ENCODE measurements around the gene TMEM182.

TMEM182 gene

DNA sequence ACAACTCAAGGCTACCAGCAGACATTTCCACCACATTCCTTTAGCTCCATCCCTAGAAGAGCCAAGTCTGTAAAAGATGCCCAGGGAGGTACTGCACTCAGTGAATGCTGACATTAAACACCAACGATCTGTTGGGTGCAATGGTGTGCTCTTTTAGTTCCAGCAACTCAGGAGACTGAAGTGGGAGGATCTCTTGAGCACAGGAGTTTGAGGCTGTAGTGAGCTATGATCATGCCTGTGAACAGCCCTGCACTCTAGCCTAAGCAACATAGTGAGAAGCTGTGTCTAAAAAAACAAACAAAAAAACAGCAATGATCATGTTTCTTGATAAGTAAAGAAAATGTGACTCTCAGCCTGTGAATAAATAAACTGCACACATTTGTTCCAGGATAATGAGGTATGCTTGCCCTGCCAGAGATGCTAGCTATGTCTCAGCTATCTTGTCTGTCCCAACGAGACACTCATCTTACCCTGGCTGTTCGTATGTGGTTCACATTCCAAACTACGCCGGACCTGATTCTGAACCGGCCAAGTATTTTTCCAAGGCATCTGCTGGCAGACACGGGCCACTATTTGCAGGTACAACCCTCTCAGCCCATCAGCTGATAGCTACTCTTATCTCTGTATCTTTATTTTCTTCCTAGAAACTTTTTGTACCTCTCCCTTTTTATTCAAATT, 21.8 kb downstream of the TMEM182 start:
- H3K4me3 Mint-ChIP-seq: no peak overlapping the region
- H3K9me3 Mint-ChIP-seq: no peaks in the 10 kb centered on the region
- peaks cover 20% of the 10 kb centered on the region for H3K36me3 Mint-ChIP-seq
- H3K4me1 Mint-ChIP-seq: no peaks in the 10 kb centered on the region
- H3K27me3 Mint-ChIP-seq: no peaks in the 10 kb centered on the region
- no peak overlapping the region for H3K27ac Mint-ChIP-seq

DNA sequence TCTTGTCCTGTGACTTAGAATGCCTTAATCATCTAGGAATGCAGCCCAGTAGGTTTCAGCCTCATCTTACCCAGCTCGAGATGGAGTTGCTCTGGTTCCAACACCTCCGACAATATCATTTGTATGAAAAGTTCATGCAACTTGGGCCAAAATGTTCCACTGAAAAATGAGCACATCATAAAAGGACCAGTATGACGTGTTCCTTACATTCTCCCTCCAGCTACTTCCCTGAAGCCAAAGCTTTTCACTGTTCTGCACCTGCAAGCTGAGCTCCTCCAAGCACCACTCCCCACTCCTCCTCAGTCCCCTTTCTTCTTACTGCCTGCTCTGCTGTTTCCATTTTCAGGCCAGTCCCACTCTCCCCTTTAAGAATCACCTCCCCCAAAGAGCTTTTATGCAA, 23.1 kb downstream of the TMEM182 start:
- no peaks in the 10 kb centered on the region for H3K4me1 Mint-ChIP-seq
- H3K27me3 Mint-ChIP-seq: no peaks in the 10 kb centered on the region
- H3K4me3 Mint-ChIP-seq: no peak overlapping the region
- no peak overlapping the region for H3K27ac Mint-ChIP-seq
- H3K9me3 Mint-ChIP-seq: no peaks in the 10 kb centered on the region
- H3K36me3 Mint-ChIP-seq: peaks cover 22% of the 10 kb centered on the region

DNA sequence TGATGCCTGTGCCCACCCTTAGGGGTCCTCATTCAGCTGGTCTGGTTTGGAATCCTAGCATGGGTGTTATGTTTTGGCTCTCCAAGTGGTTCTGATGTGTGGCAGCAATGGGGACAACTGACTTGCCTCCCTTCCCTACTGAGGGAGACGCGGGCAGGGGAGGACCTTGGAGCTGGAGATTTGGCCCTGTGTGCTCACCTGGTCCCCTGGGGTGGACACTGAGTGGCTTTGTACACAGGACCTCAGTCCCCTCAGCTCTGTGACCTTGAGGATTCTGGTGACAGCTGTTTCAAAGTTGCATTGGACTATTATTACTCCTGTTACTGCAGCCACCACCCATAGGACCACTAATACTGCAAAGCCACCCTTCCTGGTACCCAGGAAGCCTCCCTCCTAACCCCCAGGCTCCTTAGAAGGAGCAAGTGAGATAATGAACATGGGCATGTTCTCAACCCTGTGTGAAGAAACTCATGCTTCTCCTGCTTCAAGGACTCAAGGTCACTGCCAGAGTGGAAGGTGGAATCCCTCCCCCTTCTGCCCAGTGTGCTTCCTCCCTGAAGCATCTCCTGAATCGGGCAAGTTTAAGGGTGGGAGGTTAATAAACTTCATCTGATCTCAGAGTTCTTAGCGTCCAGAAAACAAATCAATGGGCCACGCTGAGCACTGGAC, 26.5 kb downstream of the TMEM182 start:
- peaks cover 17% of the 10 kb centered on the region for H3K36me3 Mint-ChIP-seq
- H3K4me1 Mint-ChIP-seq: no peaks in the 10 kb centered on the region
- no peak overlapping the region for H3K4me3 Mint-ChIP-seq
- no peaks in the 10 kb centered on the region for H3K27me3 Mint-ChIP-seq
- H3K27ac Mint-ChIP-seq: no peak overlapping the region
- no peaks in the 10 kb centered on the region for H3K9me3 Mint-ChIP-seq

DNA sequence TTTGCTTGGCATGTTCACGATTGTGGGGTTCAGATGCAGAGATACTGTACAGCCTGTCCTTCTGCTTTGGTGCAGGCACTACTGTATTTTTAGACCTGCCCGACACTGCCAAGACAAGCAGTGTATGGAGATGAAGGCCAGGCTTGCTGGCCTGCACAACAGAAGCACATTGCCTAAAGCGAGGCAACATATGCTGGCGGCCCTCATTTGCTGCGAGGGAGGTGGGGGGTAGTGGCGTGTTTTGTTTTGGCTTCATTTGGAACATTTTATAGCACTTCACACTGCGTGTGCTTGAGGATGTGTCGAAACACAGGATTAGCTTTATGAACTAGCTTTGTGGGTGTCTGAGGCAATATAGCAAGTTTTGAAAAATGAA, 27.0 kb downstream of the TMEM182 start:
- H3K9me3 Mint-ChIP-seq: no peaks in the 10 kb centered on the region
- no peak overlapping the region for H3K4me3 Mint-ChIP-seq
- no peak overlapping the region for H3K27ac Mint-ChIP-seq
- H3K36me3 Mint-ChIP-seq: peaks cover 17% of the 10 kb centered on the region
- no peaks in the 10 kb centered on the region for H3K27me3 Mint-ChIP-seq
- no peaks in the 10 kb centered on the region for H3K4me1 Mint-ChIP-seq

DNA sequence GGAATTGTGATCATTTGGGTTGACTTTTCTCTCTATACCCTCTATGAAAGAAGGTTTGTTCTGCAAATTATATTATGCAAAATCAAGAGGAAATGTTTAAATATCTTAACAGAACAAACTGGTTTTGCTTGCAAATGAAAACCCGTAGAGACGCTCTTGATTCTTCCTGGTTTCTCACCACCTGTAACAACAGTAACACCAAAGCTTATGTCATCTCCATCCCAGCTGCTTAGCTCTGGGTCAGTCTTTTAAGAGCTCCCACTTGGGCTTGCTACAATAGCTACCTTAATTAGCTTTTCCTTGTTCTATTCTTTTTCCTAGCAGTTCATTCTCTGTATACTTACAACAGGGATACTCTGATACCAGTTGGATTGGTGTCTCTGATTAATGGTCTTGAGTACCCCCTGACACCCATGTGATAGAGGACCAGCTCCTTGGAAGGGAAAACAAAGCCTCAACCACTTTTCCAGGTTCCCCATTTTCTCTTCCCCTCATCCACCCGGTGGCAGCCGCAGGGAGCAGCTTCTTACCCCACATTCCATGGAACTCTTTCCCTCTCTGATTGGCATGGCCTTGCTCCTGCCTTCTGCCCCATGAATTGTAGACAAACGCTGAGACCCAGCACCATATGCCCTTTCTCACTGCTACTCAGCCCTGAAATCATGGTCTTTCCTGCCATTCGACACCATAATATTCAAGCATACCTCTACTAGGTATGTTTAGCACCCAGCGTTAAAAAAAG, 27.7 kb downstream of the TMEM182 start:
- no peaks in the 10 kb centered on the region for H3K4me1 Mint-ChIP-seq
- no peak overlapping the region for H3K4me3 Mint-ChIP-seq
- H3K36me3 Mint-ChIP-seq: peaks cover 15% of the 10 kb centered on the region
- H3K27ac Mint-ChIP-seq: no peak overlapping the region
- no peaks in the 10 kb centered on the region for H3K9me3 Mint-ChIP-seq
- no peaks in the 10 kb centered on the region for H3K27me3 Mint-ChIP-seq

DNA sequence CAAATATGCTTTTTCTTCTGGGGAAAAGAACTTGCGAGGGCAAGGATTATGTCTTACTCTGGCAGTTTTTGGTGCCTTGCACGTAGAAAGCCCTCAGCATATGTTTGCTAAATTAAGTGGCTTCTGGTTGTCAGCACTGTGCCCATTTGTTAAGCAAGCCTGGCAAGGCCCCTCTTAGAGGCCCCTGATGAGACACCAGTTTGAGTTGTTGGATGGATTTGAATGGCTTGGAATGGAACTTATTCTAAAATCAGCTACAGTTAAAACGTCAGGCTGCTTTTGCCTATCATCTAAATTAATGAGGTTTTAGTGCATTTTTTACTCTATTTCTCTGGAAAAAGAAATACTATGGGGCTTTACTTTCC, 28.2 kb downstream of the TMEM182 start:
- Mint-ChIP-seq H3K27me3 (no peaks in the 10 kb centered on the region), H3K4me3 (no peak overlapping the region), H3K9me3 (no peaks in the 10 kb centered on the region), H3K4me1 (no peaks in the 10 kb centered on the region), H3K36me3 (peaks cover 16% of the 10 kb centered on the region), H3K27ac (no peak overlapping the region)

DNA sequence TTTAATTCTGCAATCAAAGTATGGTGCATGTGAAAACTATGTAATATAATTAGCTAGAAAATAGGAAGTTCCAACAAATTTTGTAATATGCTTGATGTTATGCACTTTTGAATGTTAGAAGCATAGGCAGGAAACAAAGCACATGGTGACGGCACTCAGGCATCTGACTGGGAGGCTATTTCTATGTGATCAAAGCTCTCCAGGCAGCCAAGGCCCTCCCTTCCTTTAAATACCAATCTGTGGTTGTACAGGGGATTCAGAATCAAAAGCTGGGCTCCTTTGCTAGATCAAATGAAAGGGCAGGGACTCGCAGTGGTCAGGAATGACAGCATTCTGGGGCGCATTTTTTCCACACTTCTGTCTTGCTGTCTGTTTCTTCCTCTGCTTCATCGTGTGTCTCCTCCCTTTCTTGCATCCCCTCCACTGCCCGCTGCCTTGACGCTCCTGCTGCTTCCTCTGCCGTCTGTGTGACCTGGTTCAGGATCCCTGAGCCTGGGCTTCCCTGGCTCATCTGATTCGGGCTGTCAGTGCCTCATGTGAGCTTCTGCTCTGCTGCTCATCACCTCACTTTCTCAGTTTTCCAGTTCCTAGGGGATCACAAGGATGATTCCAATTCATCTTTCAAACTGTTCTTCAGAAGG, 30.9 kb downstream of the TMEM182 start:
- no peaks in the 10 kb centered on the region for H3K4me1 Mint-ChIP-seq
- no peak overlapping the region for H3K4me3 Mint-ChIP-seq
- H3K9me3 Mint-ChIP-seq: peaks cover 6% of the 10 kb centered on the region
- H3K36me3 Mint-ChIP-seq: peaks cover 21% of the 10 kb centered on the region
- no peaks in the 10 kb centered on the region for H3K27me3 Mint-ChIP-seq
- H3K27ac Mint-ChIP-seq: no peak overlapping the region

DNA sequence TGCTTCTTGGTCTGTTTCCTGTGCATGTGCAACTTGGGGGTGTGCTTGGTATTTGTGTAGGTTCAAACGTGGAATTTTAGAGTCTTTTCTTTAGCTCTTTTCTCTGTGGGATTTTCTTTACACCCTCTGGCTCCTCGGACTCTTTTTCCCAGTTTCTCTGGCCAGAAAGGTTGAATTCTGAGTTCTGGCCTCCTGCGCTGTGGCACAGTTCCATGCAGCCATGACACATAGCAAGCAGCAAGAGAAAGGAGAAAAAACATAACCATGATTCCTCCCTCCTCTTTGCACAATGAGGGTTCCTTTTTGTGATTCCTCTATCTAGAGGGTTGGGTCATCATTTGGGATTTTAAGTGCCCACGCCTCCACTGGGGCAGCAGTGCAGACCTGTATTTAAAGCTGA, 33.8 kb downstream of the TMEM182 start:
- peaks cover 43% of the 10 kb centered on the region for H3K36me3 Mint-ChIP-seq
- H3K27me3 Mint-ChIP-seq: no peaks in the 10 kb centered on the region
- H3K9me3 Mint-ChIP-seq: peaks cover 28% of the 10 kb centered on the region
- H3K4me3 Mint-ChIP-seq: no peak overlapping the region
- no peak overlapping the region for H3K27ac Mint-ChIP-seq
- no peaks in the 10 kb centered on the region for H3K4me1 Mint-ChIP-seq

DNA sequence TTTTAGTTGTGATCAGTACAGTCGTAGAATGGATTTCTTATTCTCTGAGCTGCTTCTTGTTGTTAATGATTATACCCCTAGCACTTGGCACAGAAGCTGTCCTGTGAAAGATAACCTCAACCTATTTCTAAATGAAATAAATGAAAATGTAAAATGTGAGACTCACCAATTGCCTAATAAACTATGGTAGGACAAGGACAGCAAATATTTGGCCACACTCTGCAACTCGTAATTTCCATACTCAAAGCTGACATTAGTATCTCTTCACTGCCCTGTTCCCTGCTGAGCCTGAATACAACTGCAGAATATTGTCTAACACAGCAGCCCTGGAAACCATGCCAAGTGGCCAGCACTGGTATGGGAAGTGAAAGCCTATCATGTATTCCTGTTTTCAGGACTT, 34.5 kb downstream of the TMEM182 start:
- Mint-ChIP-seq H3K9me3 (peaks cover 28% of the 10 kb centered on the region), H3K27me3 (no peaks in the 10 kb centered on the region), H3K36me3 (peaks cover 46% of the 10 kb centered on the region), H3K4me3 (no peak overlapping the region), H3K27ac (no peak overlapping the region), H3K4me1 (no peaks in the 10 kb centered on the region)

DNA sequence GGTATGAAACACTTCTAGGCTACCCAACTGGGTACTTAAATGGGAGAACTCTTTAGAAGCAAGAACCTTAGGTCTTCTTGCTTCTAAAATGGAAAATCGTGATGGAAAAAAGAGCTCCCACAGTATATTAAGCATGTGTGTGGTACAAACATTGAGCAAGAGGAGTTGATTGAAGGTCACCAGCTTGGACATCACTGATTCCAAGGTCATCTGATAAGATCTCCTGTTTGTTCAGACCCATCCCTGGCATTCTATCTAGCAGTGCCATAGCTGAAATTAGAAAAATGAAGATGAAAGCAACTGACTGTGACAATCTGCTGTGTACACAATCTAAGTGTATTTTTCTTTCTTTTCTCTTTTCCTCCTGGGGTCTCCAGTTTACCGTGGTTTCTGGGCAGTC, 35.7 kb downstream of the TMEM182 start:
- no peak overlapping the region for H3K27ac Mint-ChIP-seq
- peaks cover 2% of the 10 kb centered on the region for H3K4me1 Mint-ChIP-seq
- peaks cover 53% of the 10 kb centered on the region for H3K36me3 Mint-ChIP-seq
- no peak overlapping the region for H3K4me3 Mint-ChIP-seq
- H3K27me3 Mint-ChIP-seq: no peaks in the 10 kb centered on the region
- H3K9me3 Mint-ChIP-seq: peaks cover 33% of the 10 kb centered on the region

DNA sequence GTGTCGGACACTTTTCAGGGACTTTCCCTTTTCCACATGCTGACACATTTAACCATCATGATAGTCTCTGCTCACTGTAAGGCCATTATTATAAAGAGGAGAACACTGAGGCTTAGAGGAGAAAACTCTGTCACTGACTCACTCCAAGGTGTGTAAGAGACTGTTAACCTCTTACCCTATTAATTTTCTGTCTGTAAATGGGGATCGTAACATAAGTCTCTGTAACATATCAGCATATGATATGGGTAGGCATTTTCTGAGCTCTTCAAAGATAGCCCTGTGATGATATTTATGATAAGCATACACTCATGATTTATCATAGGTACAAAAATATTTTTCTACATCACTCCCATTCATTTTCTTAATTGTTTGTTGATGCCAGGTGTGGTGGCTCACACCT, 36.4 kb downstream of the TMEM182 start:
- Mint-ChIP-seq H3K27ac (no peak overlapping the region), H3K4me1 (peaks cover 7% of the 10 kb centered on the region), H3K4me3 (no peak overlapping the region), H3K27me3 (no peaks in the 10 kb centered on the region), H3K36me3 (peaks cover 56% of the 10 kb centered on the region), H3K9me3 (peaks cover 35% of the 10 kb centered on the region)

DNA sequence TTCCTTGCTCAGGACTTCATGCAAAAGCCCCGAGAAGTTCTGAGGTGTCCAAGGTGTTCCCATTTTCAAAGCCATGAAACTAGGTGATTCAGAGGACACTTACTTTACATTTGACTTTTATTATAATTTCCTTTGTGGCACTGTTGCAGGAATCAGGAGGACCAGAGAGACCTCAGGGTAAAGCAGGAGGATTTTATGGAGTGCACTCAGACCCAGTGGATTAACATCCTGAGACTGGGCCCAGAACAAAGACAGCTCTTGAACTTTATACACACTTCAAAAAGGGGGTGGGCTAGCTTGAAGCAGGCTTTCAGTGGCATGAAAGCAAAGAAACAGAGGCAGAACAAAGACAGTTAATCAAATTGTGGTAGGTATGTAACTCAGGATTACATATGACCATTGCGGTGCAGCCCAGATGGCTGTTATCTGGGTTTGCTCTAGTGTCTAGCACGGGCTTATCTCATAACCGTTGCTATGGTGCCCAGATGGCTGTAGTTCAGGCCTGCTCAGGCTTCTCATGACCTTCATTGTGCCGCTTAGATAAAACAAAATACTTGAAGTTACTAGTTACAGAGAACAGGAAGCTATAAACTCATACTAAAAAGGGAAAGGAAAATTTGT, 39.4 kb downstream of the TMEM182 start:
- Mint-ChIP-seq H3K4me3 (no peak overlapping the region), H3K9me3 (peaks cover 30% of the 10 kb centered on the region), H3K4me1 (peaks cover 16% of the 10 kb centered on the region), H3K27me3 (no peaks in the 10 kb centered on the region), H3K27ac (no peak overlapping the region), H3K36me3 (peaks cover 50% of the 10 kb centered on the region)

DNA sequence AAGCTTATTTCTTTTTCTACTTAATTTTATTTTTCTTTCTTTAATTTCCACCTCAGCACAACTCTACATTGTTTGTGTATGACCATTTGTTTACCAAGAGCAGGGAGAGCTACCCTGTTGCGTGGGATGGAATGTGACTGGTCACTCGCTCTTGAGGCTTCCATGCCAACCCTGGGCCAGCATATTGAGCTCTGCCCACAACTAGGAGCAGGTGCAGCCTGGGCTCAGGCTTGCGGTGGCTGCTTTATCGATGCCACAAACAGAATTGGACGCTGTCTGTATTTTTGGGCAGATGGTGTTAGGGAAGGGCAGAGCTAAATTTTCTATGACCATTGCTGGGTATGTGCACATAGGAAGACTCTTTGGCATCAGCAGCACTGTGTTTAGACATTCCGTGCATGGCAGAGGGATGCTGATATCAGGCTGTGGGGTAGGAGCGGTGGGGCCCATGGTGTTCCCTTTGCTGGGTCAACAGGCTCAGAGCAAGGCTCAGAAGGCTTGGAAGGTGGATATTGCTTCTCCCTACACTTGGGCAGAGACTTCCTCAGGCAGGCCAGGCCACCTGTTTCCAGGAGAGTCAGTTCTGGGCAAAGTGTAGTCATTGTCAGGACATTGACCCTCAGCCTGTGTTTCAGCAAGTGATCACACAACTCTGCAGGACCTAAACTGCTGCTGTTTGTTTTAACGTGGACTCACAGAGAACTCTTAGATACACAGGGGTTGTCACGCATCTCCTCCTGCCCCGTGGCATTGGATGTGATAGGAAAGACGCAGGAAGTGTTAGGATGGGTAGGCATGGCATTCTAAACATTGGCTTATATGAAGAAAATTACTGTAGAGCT, 40.2 kb downstream of the TMEM182 start:
- Mint-ChIP-seq H3K9me3 (peaks cover 30% of the 10 kb centered on the region), H3K27ac (no peak overlapping the region), H3K4me3 (no peak overlapping the region), H3K36me3 (peaks cover 47% of the 10 kb centered on the region), H3K27me3 (no peaks in the 10 kb centered on the region), H3K4me1 (peaks cover 16% of the 10 kb centered on the region)

DNA sequence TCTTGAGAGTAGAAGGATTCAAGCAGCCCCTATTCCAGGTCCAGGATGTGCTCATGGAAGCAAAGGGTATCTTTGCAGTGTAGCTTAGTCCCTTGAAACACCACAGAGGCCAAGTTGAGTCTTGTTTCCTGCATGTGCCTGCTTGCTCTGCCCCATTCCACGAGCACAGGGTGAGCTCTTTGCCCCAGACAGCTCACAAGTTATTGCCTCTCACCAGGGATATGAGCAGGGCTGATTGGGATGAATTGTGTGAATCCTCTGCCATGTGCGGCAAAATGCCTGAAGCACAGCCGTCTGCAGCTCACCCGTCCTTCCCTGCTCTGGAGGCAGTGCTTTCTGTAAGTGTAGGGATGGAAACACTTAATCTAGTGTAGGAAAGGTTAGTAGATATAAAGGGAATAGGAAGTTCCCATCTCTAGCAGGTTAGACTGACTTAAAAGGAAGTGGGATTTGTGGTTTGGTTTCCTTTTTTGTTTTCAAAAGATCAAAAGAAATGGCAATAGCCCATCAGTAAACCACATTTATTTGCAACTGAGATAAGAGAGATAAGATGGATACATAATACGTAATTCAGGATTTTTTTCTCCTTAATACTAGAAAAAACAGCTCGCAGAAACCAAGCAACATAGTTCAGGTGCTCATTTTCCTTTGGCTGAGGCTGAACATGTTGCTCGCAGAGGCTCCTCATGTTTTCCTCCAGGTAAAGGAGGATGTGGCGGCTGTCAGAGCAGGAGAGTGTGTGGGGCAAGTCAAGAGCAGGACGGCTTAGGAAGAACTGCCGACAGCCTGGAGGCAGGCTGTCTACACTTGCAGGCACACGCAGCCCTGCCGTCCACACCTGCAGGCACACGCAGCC, 41.4 kb downstream of the TMEM182 start:
- peaks cover 16% of the 10 kb centered on the region for H3K4me1 Mint-ChIP-seq
- H3K27ac Mint-ChIP-seq: no peak overlapping the region
- peaks cover 36% of the 10 kb centered on the region for H3K36me3 Mint-ChIP-seq
- no peaks in the 10 kb centered on the region for H3K27me3 Mint-ChIP-seq
- H3K9me3 Mint-ChIP-seq: peaks cover 24% of the 10 kb centered on the region
- H3K4me3 Mint-ChIP-seq: peak overlapping the region; percentile 42

Data from activated naive CD4-positive, alpha-beta T cell treated with anti-CD3 and anti-CD28 coated beads, Interleukin-2, amount 50 U/mL, for 24 hours (primary cell).